Measurements from ENCODE around the gene COQ8A.

Gene COQ8A

GRCh38 chr1:226962421-226963391, 22.6 kb downstream of the COQ8A start:
- Histone ChIP-seq H3K27me3 (no peaks in the 10 kb centered on the region), H3K4me3 (no peak overlapping the region), H3K27ac (peak overlapping the region in 1 of 2 donors; percentile 29), H3K36me3 (peaks cover 12 to 61% (median 24%) of the 10 kb centered on the region in 3 donors), H3K9me3 (no peaks in the 10 kb centered on the region), H3K4me1 (peaks cover 0 to 8% (median 2%) of the 10 kb centered on the region in 4 donors)
- no peak for TF ChIP-seq CTCF (IDR thresholded peaks at IDR 0.05)
- DNase-seq = no peak
- intact Hi-C loops (cut with DNase I; ENCODE audit: low total_unique reads) = no loop called here

DNA sequence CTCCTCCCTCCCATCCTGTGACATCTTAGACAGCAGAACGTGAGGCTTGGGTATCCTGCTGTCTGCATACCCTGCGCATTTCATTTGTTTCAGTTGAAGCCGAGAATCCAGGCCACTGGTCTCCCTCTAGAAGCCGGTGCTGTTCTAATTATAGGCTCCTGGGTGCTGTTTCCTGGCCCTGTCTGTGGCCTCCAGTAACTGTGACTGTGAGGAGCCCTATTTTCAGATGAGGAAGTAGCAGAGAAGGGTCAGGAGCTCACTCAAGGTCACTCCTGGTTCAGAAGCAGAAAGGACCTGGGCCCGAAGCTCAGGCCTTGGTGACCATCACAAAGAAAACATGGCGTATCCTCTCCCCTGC, 24.0 kb downstream of the COQ8A start:
- Histone ChIP-seq H3K36me3 (peaks cover 12 to 64% (median 24%) of the 10 kb centered on the region in 3 donors), H3K27ac (peak overlapping the region in 1 of 2 donors; percentile 29), H3K27me3 (no peaks in the 10 kb centered on the region), H3K4me1 (peaks cover 0 to 8% (median 2%) of the 10 kb centered on the region in 4 donors), H3K9me3 (no peaks in the 10 kb centered on the region), H3K4me3 (no peak overlapping the region)
- no peak for DNase-seq
- intact Hi-C loops (cut with DNase I; ENCODE audit: low total_unique reads) = no loop called here
- no peak for TF ChIP-seq CTCF (IDR thresholded peaks at IDR 0.05)

- H3K27ac ChIP-seq = peak overlapping the region in 1 of 2 donors; percentile 29
- H3K9me3 ChIP-seq = no peaks in the 10 kb centered on the region
- H3K36me3 ChIP-seq = peaks cover 12 to 66% (median 24%) of the 10 kb centered on the region in 3 donors
- peaks cover 0 to 5% (median 2%) of the 10 kb centered on the region in 4 donors for H3K4me1 ChIP-seq
- H3K4me3 ChIP-seq = no peak overlapping the region
- no peak for DNase-seq
- H3K27me3 ChIP-seq = no peaks in the 10 kb centered on the region
- intact Hi-C loops (cut with DNase I; ENCODE audit: low total_unique reads) = no loop called here
- no peak for TF ChIP-seq CTCF (IDR thresholded peaks at IDR 0.05)
Observed at GRCh38 chr1:226964611-226965486, 24.8 kb downstream of the COQ8A start.

- intact Hi-C loops (cut with DNase I; ENCODE audit: low total_unique reads) = no loop called here
- no peak for TF ChIP-seq CTCF (IDR thresholded peaks at IDR 0.05)
- Histone ChIP-seq H3K27ac (no peak overlapping the region), H3K4me1 (peaks cover 0 to 4% (median 2%) of the 10 kb centered on the region in 4 donors), H3K4me3 (no peak overlapping the region), H3K9me3 (no peaks in the 10 kb centered on the region), H3K27me3 (no peaks in the 10 kb centered on the region), H3K36me3 (peaks cover 12 to 72% (median 24%) of the 10 kb centered on the region in 3 donors)
- no peak for DNase-seq
Observed at GRCh38 chr1:226965581-226966440, 25.7 kb downstream of the COQ8A start.

DNA sequence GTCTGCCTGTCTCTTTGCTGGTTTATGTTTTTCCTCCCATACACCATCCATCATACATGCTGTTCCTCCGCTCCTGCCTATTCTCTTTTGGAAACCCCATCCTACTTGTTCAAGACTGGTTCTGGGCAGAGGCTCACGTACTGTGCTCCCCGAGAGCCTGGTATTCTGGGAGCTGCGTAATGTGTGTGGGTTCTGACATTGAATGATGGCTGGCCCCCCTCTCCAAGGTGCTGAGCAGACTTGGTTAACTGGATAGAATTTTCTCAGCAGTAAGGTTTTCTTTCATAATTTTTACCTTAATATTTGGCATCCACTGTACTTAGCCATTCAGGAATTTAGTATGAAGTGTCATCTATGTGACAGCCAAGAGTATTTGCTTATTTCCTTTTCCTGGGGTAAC, 26.6 kb downstream of the COQ8A start:
- TF ChIP-seq CTCF (IDR thresholded peaks at IDR 0.05) = no peak
- H3K4me3 ChIP-seq = no peak overlapping the region
- intact Hi-C loops (cut with DNase I; ENCODE audit: low total_unique reads) = no loop called here
- H3K27me3 ChIP-seq = no peaks in the 10 kb centered on the region
- peaks cover 13 to 69% (median 24%) of the 10 kb centered on the region in 3 donors for H3K36me3 ChIP-seq
- H3K4me1 ChIP-seq = peaks cover 0 to 4% (median 2%) of the 10 kb centered on the region in 4 donors
- no peaks in the 10 kb centered on the region for H3K9me3 ChIP-seq
- H3K27ac ChIP-seq = no peak overlapping the region
- DNase-seq = no peak
